GM12892 (cell line): ENCODE results near the gene CDKN2B-AS1.

ENCODE experiments used
- POLR2A ChIP-seq: IDR thresholded peaks from 2 replicates; pipeline ENCODE4 v1.6.1; 2011; ENCODE audit warnings: low read depth, low read length, control low read depth
- POLR2AphosphoS5 ChIP-seq: IDR thresholded peaks from 2 replicates; pipeline ENCODE4 v1.6.1; 2011; ENCODE audit warnings: low read depth, low read length, control low read depth

GRCh38 chr9:22159586-22159985 is 165.0 kb downstream of the CDKN2B-AS1 start:
- TF ChIP-seq POLR2A (no peak), POLR2AphosphoS5 (no peak)
